B cell (primary cell): ENCODE data around the gene ODF2L. TPM values are rescaled to one million over a fixed set of nuclear protein-coding genes. Genes with fewer than 3 reads are reported as not detected.

Experiments
- ATAC-seq: fragments of 200-7000 bp; cut with Tn5 transposase; one replicate; pipeline ENCODE4 v1.10.0; 2021; ENCODE audit warnings: low read depth, mild to moderate bottlenecking, moderate number of reproducible peaks, moderate library complexity
- CTCF ChIA-PET: fragments of 350-600 bp; sonication (Branson Sonifier 250); formaldehyde crosslinking; loops from one replicate; lab custom pipeline; 2021; ENCODE audit warnings: antibody characterized with exemption, inconsistent platforms; lab: Charles Lee
- POLR2A ChIA-PET: fragments of 350-600 bp; sonication (Branson Sonifier 250); formaldehyde crosslinking; loops from one replicate; lab custom pipeline; 2021; ENCODE audit warnings: antibody characterized with exemption; lab: Charles Lee
- DNase-seq: peaks from one replicate; pipeline ENCODE4 v3.0.0; 2013
- H2AFZ ChIP-seq: 2 replicates; pipeline ENCODE4 v1.6.1; 2012; ENCODE audit warnings: mild to moderate bottlenecking, low read depth, low read length; ENCODE audit not compliant: insufficient read depth, poor library complexity, severe bottlenecking
- H3K27ac ChIP-seq, 2 donors: 1 replicate in 1 of 2; 2 replicates in 1 of 2; pipeline ENCODE4 v1.5.1; 2012 to 2013; ENCODE audit warnings: low read length in 2 of 2, mild to moderate bottlenecking in 2 of 2, moderate library complexity in 1 of 2
- H3K27me3 ChIP-seq, 4 experiments: fragments of 200-600 bp in 1 of 4; sonication (generic) in 1 of 4; replicated peaks in 1 of 4; 1 replicate in 2 of 4; 2 replicates in 2 of 4; pipeline versions ENCODE4 v1.6.1 to v1.7.0; 2013 to 2016; ENCODE audit warnings: low read length in 3 of 4, mild to moderate bottlenecking in 2 of 4, mixed read lengths in 1 of 4, moderate library complexity in 1 of 4; ENCODE audit not compliant: insufficient read depth in 4 of 4, control insufficient read depth in 3 of 4; ENCODE audit errors: control extremely low read depth in 1 of 4
- H3K36me3 ChIP-seq, 2 experiments: replicated peaks in 1 of 2; 1 replicate in 1 of 2; 2 replicates in 1 of 2; pipeline versions ENCODE4 v1.6.1 to v1.7.1; 2013; ENCODE audit warnings: low read length in 1 of 2; ENCODE audit not compliant: insufficient read depth in 2 of 2, control insufficient read depth in 1 of 2; ENCODE audit errors: control extremely low read depth in 1 of 2, extremely low read depth in 1 of 2
- H3K4me1 ChIP-seq, 2 donors: fragments of 200-600 bp in 1 of 2; sonication (generic) in 1 of 2; 1 replicate in 1 of 2; 2 replicates in 1 of 2; pipeline versions ENCODE4 v1.5.1 to v1.6.1; 2013 to 2017; ENCODE audit warnings: low read length in 2 of 2; ENCODE audit not compliant: control insufficient read depth in 2 of 2, insufficient read depth in 2 of 2
- H3K4me2 ChIP-seq: replicated peaks from 2 replicates; pipeline ENCODE3; 2012; ENCODE audit warnings: mild to moderate bottlenecking, low read depth, low read length; ENCODE audit not compliant: poor library complexity, severe bottlenecking
- H3K4me3 ChIP-seq, 5 experiments: fragments of 200-600 bp in 1 of 5; sonication (generic) in 1 of 5; 1 replicate in 3 of 5; 2 replicates in 2 of 5; pipeline versions ENCODE4 v1.5.1 to v1.7.0; 2011 to 2016; ENCODE audit warnings: low read length in 4 of 5, mild to moderate bottlenecking in 4 of 5, low read depth in 2 of 5, control low read depth in 1 of 5, moderate library complexity in 1 of 5; ENCODE audit not compliant: insufficient read depth in 1 of 5; ENCODE audit errors: control extremely low read depth in 1 of 5, extremely low read depth in 1 of 5
- H3K79me2 ChIP-seq: fragments of 200-600 bp; sonication (generic); one replicate; pipeline ENCODE4 v1.6.0; 2016; ENCODE audit warnings: low read length; ENCODE audit not compliant: control insufficient read depth, insufficient read depth
- H3K9ac ChIP-seq: fragments of 200-600 bp; sonication (generic); 2 replicates; pipeline ENCODE4 v1.6.1; 2017; ENCODE audit warnings: mild to moderate bottlenecking, low read length, moderate library complexity
- H3K9me3 ChIP-seq, 3 donors: one replicate each; pipeline versions ENCODE4 v1.6.1 to v1.7.1; 2013; ENCODE audit warnings: low read length in 2 of 3; ENCODE audit not compliant: control insufficient read depth in 2 of 3, insufficient read depth in 1 of 3; ENCODE audit errors: control extremely low read depth in 1 of 3
- H4K20me1 ChIP-seq: 2 replicates; pipeline ENCODE4 v1.6.0; 2012; ENCODE audit warnings: mild to moderate bottlenecking, low read length; ENCODE audit not compliant: insufficient read depth, control insufficient read depth, poor library complexity, severe bottlenecking
- H3K27ac Mint-ChIP-seq: one replicate; pipeline ENCODE4 v1.8.0; 2021; ENCODE audit warnings: mixed read lengths
- H3K27me3 Mint-ChIP-seq: one replicate; pipeline ENCODE4 v1.8.0; 2021; ENCODE audit warnings: mixed read lengths
- H3K4me1 Mint-ChIP-seq: one replicate; pipeline ENCODE4 v1.8.0; 2021; ENCODE audit warnings: mixed read lengths
- H3K4me3 Mint-ChIP-seq: one replicate; pipeline ENCODE4 v1.8.0; 2021; ENCODE audit warnings: mixed read lengths
- H3K9me3 Mint-ChIP-seq: one replicate; pipeline ENCODE4 v1.8.0; 2022; ENCODE audit warnings: mixed read lengths; ENCODE audit not compliant: insufficient read depth
- CTCF ChIP-seq: fragments of 200-600 bp; IDR thresholded peaks from one replicate; pipeline ENCODE4 v1.8.0; 2022; ENCODE audit warnings: antibody characterized with exemption, mild to moderate bottlenecking
- EZH2 ChIP-seq: IDR thresholded peaks from 2 replicates; pipeline ENCODE4 v1.6.1; 2012; ENCODE audit warnings: borderline replicate concordance, low read depth, mild to moderate bottlenecking, moderate library complexity, low read length; ENCODE audit not compliant: insufficient read depth, poor library complexity, severe bottlenecking
- WGBS: methylation state at CpG from one replicate; pipeline ENCODE4 v1.1.5; 2013; ENCODE audit warnings: missing lambda C conversion rate; ENCODE audit not compliant: insufficient coverage; 5-methylcytosine and 5-hydroxymethylcytosine counted together
- intact Hi-C: fragments of 100-400 bp; cut with micrococcal nuclease; formaldehyde crosslinking; loops from one replicate; pipeline ENCODE4 v1.10.0; 2022
- polyA plus RNA-seq: library from polyadenylated mRNA; depleted of rRNA; stranded (reverse); fragments of >200 nt; gene quantifications from 2 replicates; pipeline ENCODE4 v1.2.3, GENCODE V29; 2012
- total RNA-seq, 2 donors: library from RNA; stranded (reverse); fragments of 120-200 nt in 1 of 2; gene quantifications; 1 replicate in 1 of 2; 2 replicates in 1 of 2; pipeline versions ENCODE4 v1.2.3 to v1.2.4, GENCODE V29; 2013 to 2022

ODF2L gene
- total and polyA plus RNA-seq, 2 donors (not counting 1 experiment from before 2014, with no cell fraction given) = 13.0 to 61.3 TPM

- Histone ChIP-seq H3K4me3 (no peak overlapping the region), H4K20me1 (no peaks in the 10 kb centered on the region), H3K27me3 (no peaks in the 10 kb centered on the region), H3K36me3 (peaks cover 0 to 1% of the 10 kb centered on the region in 2 experiments), H2AFZ (no peak overlapping the region), H3K4me2 (no peak overlapping the region), H3K4me1 (no peaks in the 10 kb centered on the region), H3K79me2 (no peaks in the 10 kb centered on the region), H3K9me3 (no peaks in the 10 kb centered on the region), H3K9ac (no peak overlapping the region), H3K27ac (no peak overlapping the region)
- H3K27me3 Mint-ChIP-seq = no peaks in the 10 kb centered on the region
- ATAC-seq (no peak), DNase-seq (no peak)
- no peaks in the 10 kb centered on the region for H3K9me3 Mint-ChIP-seq
- H3K27ac Mint-ChIP-seq = no peak overlapping the region
- no peaks in the 10 kb centered on the region for H3K4me1 Mint-ChIP-seq
- H3K4me3 Mint-ChIP-seq = no peak overlapping the region
- ChIA-PET CTCF (no interaction called here), POLR2A (no interaction called here)
- TF ChIP-seq EZH2 = no peak
- no peak for TF ChIP-seq CTCF
- WGBS = 95% methylated on average over 3 of the region's 6 CpGs
- intact Hi-C loops = no loop called here
Measured at GRCh38 chr1:86365896-86366295, 30.2 kb downstream of the ODF2L start.

DNA sequence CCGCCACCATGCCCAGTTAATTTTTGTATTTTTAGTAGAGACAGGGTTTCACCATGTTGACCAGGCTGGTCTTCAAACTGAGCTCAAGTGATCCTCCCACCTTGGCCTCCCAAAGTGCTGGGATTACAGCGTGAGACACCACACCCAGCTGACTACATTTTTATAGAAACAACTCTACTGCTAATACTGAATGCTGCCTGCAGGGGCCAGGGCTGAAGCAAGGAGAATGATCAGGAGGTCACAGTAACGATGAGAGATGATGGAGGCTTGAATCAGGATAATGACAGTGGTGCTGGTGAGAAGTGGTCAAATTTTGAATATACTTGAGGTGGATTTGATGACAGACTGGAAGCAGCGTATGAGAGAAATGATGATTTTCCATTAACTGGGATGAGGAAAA is 33.3 kb downstream of the ODF2L start:
- DNase-seq (no peak), ATAC-seq (no peak)
- Histone ChIP-seq H3K9me3 (no peaks in the 10 kb centered on the region), H3K4me2 (no peak overlapping the region), H3K9ac (no peak overlapping the region), H3K27me3 (no peaks in the 10 kb centered on the region), H2AFZ (no peak overlapping the region), H3K36me3 (peaks cover 0 to 6% of the 10 kb centered on the region in 2 experiments), H3K4me1 (no peaks in the 10 kb centered on the region), H3K4me3 (no peak overlapping the region), H3K79me2 (no peaks in the 10 kb centered on the region), H3K27ac (no peak overlapping the region), H4K20me1 (no peaks in the 10 kb centered on the region)
- Mint-ChIP-seq H3K27ac (no peak overlapping the region), H3K4me1 (no peaks in the 10 kb centered on the region), H3K4me3 (no peak overlapping the region), H3K27me3 (no peaks in the 10 kb centered on the region), H3K9me3 (no peaks in the 10 kb centered on the region)
- ChIA-PET POLR2A (no interaction called here), CTCF (no interaction called here)
- no peak for TF ChIP-seq EZH2
- no peak for TF ChIP-seq CTCF
- 100% methylated on average over 3 of the region's 4 CpGs for WGBS
- intact Hi-C loops = no loop called here
